Measurements from ENCODE around the gene ERRFI1.

- TF ChIP-seq POLR2A (IDR thresholded peaks at IDR 0.05), result no peak
- TF ChIP-seq, protein P1, sequence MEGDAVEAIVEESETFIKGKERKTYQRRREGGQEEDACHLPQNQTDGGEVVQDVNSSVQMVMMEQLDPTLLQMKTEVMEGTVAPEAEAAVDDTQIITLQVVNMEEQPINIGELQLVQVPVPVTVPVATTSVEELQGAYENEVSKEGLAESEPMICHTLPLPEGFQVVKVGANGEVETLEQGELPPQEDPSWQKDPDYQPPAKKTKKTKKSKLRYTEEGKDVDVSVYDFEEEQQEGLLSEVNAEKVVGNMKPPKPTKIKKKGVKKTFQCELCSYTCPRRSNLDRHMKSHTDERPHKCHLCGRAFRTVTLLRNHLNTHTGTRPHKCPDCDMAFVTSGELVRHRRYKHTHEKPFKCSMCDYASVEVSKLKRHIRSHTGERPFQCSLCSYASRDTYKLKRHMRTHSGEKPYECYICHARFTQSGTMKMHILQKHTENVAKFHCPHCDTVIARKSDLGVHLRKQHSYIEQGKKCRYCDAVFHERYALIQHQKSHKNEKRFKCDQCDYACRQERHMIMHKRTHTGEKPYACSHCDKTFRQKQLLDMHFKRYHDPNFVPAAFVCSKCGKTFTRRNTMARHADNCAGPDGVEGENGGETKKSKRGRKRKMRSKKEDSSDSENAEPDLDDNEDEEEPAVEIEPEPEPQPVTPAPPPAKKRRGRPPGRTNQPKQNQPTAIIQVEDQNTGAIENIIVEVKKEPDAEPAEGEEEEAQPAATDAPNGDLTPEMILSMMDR (IDR thresholded peaks at IDR 0.05), result no peak
These were observed 12.7 kb downstream of the ERRFI1 start for GRCh38 chr1:8013399-8013798.
